HUES64 (cell line): ENCODE data around the gene RRP7A.

ENCODE experiments used
- H3K27ac ChIP-seq: 2 replicates; pipeline ENCODE4 v1.7.0; 2013; ENCODE audit warnings: low read depth, low read length, inconsistent platforms
- H3K27me3 ChIP-seq: 2 replicates; pipeline ENCODE4 v1.6.1; 2013; ENCODE audit warnings: mild to moderate bottlenecking, low read length; ENCODE audit not compliant: insufficient read depth
- H3K36me3 ChIP-seq: 2 replicates; pipeline ENCODE4 v1.6.1; 2013; ENCODE audit warnings: mild to moderate bottlenecking, low read length; ENCODE audit not compliant: insufficient read depth
- H3K4me1 ChIP-seq: 2 replicates; pipeline ENCODE4 v1.6.1; 2013; ENCODE audit warnings: mild to moderate bottlenecking, low read length, moderate library complexity; ENCODE audit not compliant: insufficient read depth
- H3K4me3 ChIP-seq: 2 replicates; pipeline ENCODE4 v1.5.1; 2013; ENCODE audit warnings: mild to moderate bottlenecking, low read length, moderate library complexity
- H3K9ac ChIP-seq: 2 replicates; pipeline ENCODE4 v1.6.1; 2013; ENCODE audit warnings: mild to moderate bottlenecking, low read depth, low read length
- H3K9me3 ChIP-seq: 2 replicates; pipeline ENCODE4 v1.6.1; 2013; ENCODE audit warnings: low read depth, low read length; ENCODE audit not compliant: insufficient read depth
- WGBS: fragments of 150-250, 120-280 bp; methylation state at CpG from one replicate; pipeline ENCODE4 v1.1.7; 2013; ENCODE audit warnings: missing lambda C conversion rate; 5-methylcytosine and 5-hydroxymethylcytosine counted together

Gene RRP7A

GRCh38 chr22:42468841-42469240, 50.8 kb downstream of the RRP7A start:
- Histone ChIP-seq H3K4me3 (no peak overlapping the region), H3K4me1 (no peaks in the 10 kb centered on the region), H3K9ac (no peak overlapping the region), H3K36me3 (no peaks in the 10 kb centered on the region), H3K27ac (no peak overlapping the region), H3K27me3 (peaks cover 3% of the 10 kb centered on the region; the same call in 1 of the 2 replicates), H3K9me3 (no peaks in the 10 kb centered on the region)
- 92% methylated on average over 2 of the region's 2 CpGs for whole genome bisulfite sequencing

- no peak overlapping the region for H3K27ac ChIP-seq
- WGBS: 47% methylated on average over 1 of the region's 1 CpG
These were observed 57.6 kb downstream of the RRP7A start for GRCh38 chr22:42462016-42462415.

GRCh38 chr22:42461511-42461910, 58.1 kb downstream of the RRP7A start:
- Histone ChIP-seq H3K9me3 (no peaks in the 10 kb centered on the region), H3K4me3 (no peak overlapping the region), H3K27me3 (0 out of 2 replicates have a peak, but pooled peaks cover 5% of the 10 kb centered on the region), H3K9ac (no peak overlapping the region), H3K27ac (no peak overlapping the region), H3K36me3 (no peaks in the 10 kb centered on the region), H3K4me1 (peaks cover 22% of the 10 kb centered on the region)
- 37% methylated on average over 3 of the region's 3 CpGs for WGBS

More at GRCh38 chr22:42462016-42462415, 57.6 kb downstream of the RRP7A start:
- H3K4me3 ChIP-seq: no peak overlapping the region
- 0 out of 2 replicates have a peak, but pooled peaks cover 5% of the 10 kb centered on the region for H3K27me3 ChIP-seq
- H3K4me1 ChIP-seq: peaks cover 22% of the 10 kb centered on the region
- H3K36me3 ChIP-seq: no peaks in the 10 kb centered on the region
- H3K9me3 ChIP-seq: no peaks in the 10 kb centered on the region
- H3K9ac ChIP-seq: no peak overlapping the region
